LNCAP (cell line): ENCODE measurements around the gene RBBP7.

Source experiments
- CTCF ChIP-seq: fragments of 450-650 bp; IDR thresholded peaks from 2 replicates; pipeline ENCODE4 v1.5.1; 2017; ENCODE audit warnings: mild to moderate bottlenecking

Gene RBBP7

GRCh38 chrX:16897445-16897844, 27.3 kb upstream of the RBBP7 start:
- TF ChIP-seq CTCF = no peak

GRCh38 chrX:16892504-16893362, 22.6 kb upstream of the RBBP7 start:
- peak; percentile 77 for TF ChIP-seq CTCF

- no peak for TF ChIP-seq CTCF
These were observed 15.5 kb upstream of the RBBP7 start for GRCh38 chrX:16885628-16886027.

- no peak for TF ChIP-seq CTCF
These were observed 13.3 kb upstream of the RBBP7 start for GRCh38 chrX:16883487-16883804.

GRCh38 chrX:16882702-16883486, 12.7 kb upstream of the RBBP7 start:
- TF ChIP-seq CTCF = peak; percentile 61; the same call in 1 of the 2 replicates

- no peak for TF ChIP-seq CTCF
These were observed 12.0 kb upstream of the RBBP7 start for GRCh38 chrX:16882169-16882568.

GRCh38 chrX:16876696-16877095, 6.5 kb upstream of the RBBP7 start:
- no peak for TF ChIP-seq CTCF
